SK-N-DZ (cell line): ENCODE measurements around the gene TCEANC2.

Experiments used
- DNase-seq: peaks from one replicate; pipeline ENCODE4 v3.0.0-alpha.2; 2015; ENCODE audit warnings: low spot score

Gene TCEANC2

GRCh38 chr1:54112705-54113368 is 59.4 kb downstream of the TCEANC2 start:
- DNase-seq, result no peak

GRCh38 chr1:54114001-54114400 is 60.6 kb downstream of the TCEANC2 start:
- no peak for DNase-seq

- DNase-seq, result peak; percentile 44
Measured at GRCh38 chr1:54114955-54115354, 61.5 kb downstream of the TCEANC2 start.

- DNase-seq, result no peak
Measured at GRCh38 chr1:54115520-54115919, 62.1 kb downstream of the TCEANC2 start.

GRCh38 chr1:54117815-54118563 is 64.6 kb downstream of the TCEANC2 start:
- DNase-seq, result peak; percentile 41

- no peak for DNase-seq
Measured at GRCh38 chr1:54118704-54119103, 65.3 kb downstream of the TCEANC2 start.

GRCh38 chr1:54120018-54120697 is 66.8 kb downstream of the TCEANC2 start:
- DNase-seq, result no peak

GRCh38 chr1:54120698-54121481 is 67.5 kb downstream of the TCEANC2 start:
- DNase-seq, result no peak

- DNase-seq, result peak; percentile 75
Measured at GRCh38 chr1:54121482-54122134, 68.2 kb downstream of the TCEANC2 start.

GRCh38 chr1:54122135-54122751 is 68.8 kb downstream of the TCEANC2 start:
- DNase-seq, result no peak

- DNase-seq, result no peak
Measured at GRCh38 chr1:54122992-54123391, 69.6 kb downstream of the TCEANC2 start.

- DNase-seq, result no peak
Measured at GRCh38 chr1:54124472-54124871, 71.1 kb downstream of the TCEANC2 start.

GRCh38 chr1:54124906-54125305 is 71.5 kb downstream of the TCEANC2 start:
- no peak for DNase-seq

- no peak for DNase-seq
Measured at GRCh38 chr1:54125386-54126070, 72.1 kb downstream of the TCEANC2 start.

GRCh38 chr1:54126271-54126815 is 72.9 kb downstream of the TCEANC2 start:
- DNase-seq, result no peak

GRCh38 chr1:54127594-54128300 is 74.3 kb downstream of the TCEANC2 start:
- no peak for DNase-seq

- DNase-seq, result no peak
Measured at GRCh38 chr1:54129858-54130257, 76.5 kb downstream of the TCEANC2 start.

- no peak for DNase-seq
Measured at GRCh38 chr1:54131419-54131818, 78.0 kb downstream of the TCEANC2 start.

- DNase-seq, result no peak
Measured at GRCh38 chr1:54132495-54132894, 79.1 kb downstream of the TCEANC2 start.
